OCI-LY1 (cell line): Measurements from ENCODE around the gene TTLL3.
"Not testable (repeated sequence)": the region's sequence is repeated elsewhere in the genome, so short reads cannot be mapped to it uniquely, and the experiment has no call there.

ENCODE experiments used
- EZH2 ChIP-seq: fragments of 200-600 bp; sonication (generic), shearing (Covaris generic); IDR thresholded peaks from 2 replicates; pipeline ENCODE4 v1.8.0; 2017; ENCODE audit warnings: borderline replicate concordance, mixed run types, mild to moderate bottlenecking, antibody characterized with exemption, low read length, moderate library complexity, mixed read lengths
- TF ChIP-seq, protein P1 (sequence below): fragments of 200-600 bp; sonication (generic), shearing (Covaris generic); IDR thresholded peaks from 2 replicates; pipeline ENCODE4 v1.5.1; 2017; ENCODE audit warnings: mild to moderate bottlenecking, antibody characterized with exemption, low read length, moderate library complexity, mixed read lengths

DNA sequence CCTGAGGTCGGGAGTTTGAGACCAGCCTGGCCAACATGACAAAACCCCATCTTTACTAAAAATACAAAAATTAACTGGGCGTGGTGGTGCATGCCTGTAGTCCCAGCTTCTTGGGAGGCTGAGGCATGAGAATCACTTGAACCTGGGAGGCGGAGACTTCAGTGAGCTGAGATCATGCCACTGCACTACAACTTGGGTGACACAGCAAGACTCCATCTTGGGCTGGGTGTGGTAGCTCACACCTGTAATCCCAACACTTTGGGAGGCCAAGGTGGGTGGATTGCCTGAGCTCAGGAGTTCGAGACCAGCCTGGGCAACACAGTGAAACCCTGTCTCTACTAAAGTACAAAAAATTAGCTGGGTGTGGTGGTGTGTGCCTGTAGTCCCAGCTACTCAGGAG is 66.2 kb downstream of the TTLL3 start:
- TF ChIP-seq, protein P1, sequence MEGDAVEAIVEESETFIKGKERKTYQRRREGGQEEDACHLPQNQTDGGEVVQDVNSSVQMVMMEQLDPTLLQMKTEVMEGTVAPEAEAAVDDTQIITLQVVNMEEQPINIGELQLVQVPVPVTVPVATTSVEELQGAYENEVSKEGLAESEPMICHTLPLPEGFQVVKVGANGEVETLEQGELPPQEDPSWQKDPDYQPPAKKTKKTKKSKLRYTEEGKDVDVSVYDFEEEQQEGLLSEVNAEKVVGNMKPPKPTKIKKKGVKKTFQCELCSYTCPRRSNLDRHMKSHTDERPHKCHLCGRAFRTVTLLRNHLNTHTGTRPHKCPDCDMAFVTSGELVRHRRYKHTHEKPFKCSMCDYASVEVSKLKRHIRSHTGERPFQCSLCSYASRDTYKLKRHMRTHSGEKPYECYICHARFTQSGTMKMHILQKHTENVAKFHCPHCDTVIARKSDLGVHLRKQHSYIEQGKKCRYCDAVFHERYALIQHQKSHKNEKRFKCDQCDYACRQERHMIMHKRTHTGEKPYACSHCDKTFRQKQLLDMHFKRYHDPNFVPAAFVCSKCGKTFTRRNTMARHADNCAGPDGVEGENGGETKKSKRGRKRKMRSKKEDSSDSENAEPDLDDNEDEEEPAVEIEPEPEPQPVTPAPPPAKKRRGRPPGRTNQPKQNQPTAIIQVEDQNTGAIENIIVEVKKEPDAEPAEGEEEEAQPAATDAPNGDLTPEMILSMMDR = not testable (repeated sequence)
- TF ChIP-seq EZH2 = not testable (repeated sequence)
